HG02870 (cell line): Measurements from ENCODE around the gene CRYGS.
"Not testable (repeated sequence)": the region's sequence is repeated elsewhere in the genome, so short reads cannot be mapped to it uniquely, and the experiment has no call there.

Experiments
- ATAC-seq: cut with Tn5 transposase; IDR thresholded peaks from one replicate; pipeline ENCODE4 v1.9.1; 2021; ENCODE audit warnings: mild to moderate bottlenecking, moderate library complexity; ENCODE audit not compliant: unreplicated experiment

Gene CRYGS

GRCh38 chr3:186544281-186544680 lies at the start of gene CRYGS:
TSS of gene CRYGS (minus strand) at chr3:186544380. CDS start at chr3:186544326, 54 bp downstream.
- no peak for ATAC-seq

GRCh38 chr3:186593862-186594261 lies 49.7 kb upstream of the CRYGS start:
- no peak for ATAC-seq

GRCh38 chr3:186592682-186593081 lies 48.5 kb upstream of the CRYGS start:
- ATAC-seq, result no peak

- no peak for ATAC-seq
Observed at GRCh38 chr3:186590580-186591295, 46.6 kb upstream of the CRYGS start.

- no peak for ATAC-seq
Observed at GRCh38 chr3:186589856-186590579, 45.8 kb upstream of the CRYGS start.

- no peak for ATAC-seq
Observed at GRCh38 chr3:186589121-186589520, 44.9 kb upstream of the CRYGS start.

GRCh38 chr3:186588632-186589031 lies 44.5 kb upstream of the CRYGS start:
- no peak for ATAC-seq

GRCh38 chr3:186587183-186587582 lies 43.0 kb upstream of the CRYGS start:
- ATAC-seq, result no peak

GRCh38 chr3:186586245-186586644 lies 42.1 kb upstream of the CRYGS start:
- not testable (repeated sequence) for ATAC-seq

GRCh38 chr3:186583831-186584230 lies 39.7 kb upstream of the CRYGS start:
- no peak for ATAC-seq

- no peak for ATAC-seq
Observed at GRCh38 chr3:186582541-186582940, 38.4 kb upstream of the CRYGS start.

GRCh38 chr3:186580785-186581184 lies 36.6 kb upstream of the CRYGS start:
- no peak for ATAC-seq

- no peak for ATAC-seq
Observed at GRCh38 chr3:186577521-186577920, 33.3 kb upstream of the CRYGS start.

GRCh38 chr3:186571644-186572013 lies 27.4 kb upstream of the CRYGS start:
- no peak for ATAC-seq

- no peak for ATAC-seq
Observed at GRCh38 chr3:186570941-186571643, 26.9 kb upstream of the CRYGS start.

- ATAC-seq, result peak; percentile 87
Observed at GRCh38 chr3:186570096-186570940, 26.1 kb upstream of the CRYGS start, which contains the start of gene DNAJB11. TSS of gene DNAJB11 (plus strand) at chr3:186570720. CDS start at chr3:186570898, 178 bp downstream.

GRCh38 chr3:186569779-186570095 lies 25.6 kb upstream of the CRYGS start:
- no peak for ATAC-seq

GRCh38 chr3:186569361-186569760 lies 25.2 kb upstream of the CRYGS start:
- not testable (repeated sequence) for ATAC-seq

- ATAC-seq, result peak; percentile 32
Observed at GRCh38 chr3:186567072-186567921, 23.1 kb upstream of the CRYGS start, which contains the start of gene TBCCD1. TSS of gene TBCCD1 (minus strand) at chr3:186567339. CDS start at chr3:186564329, 3,010 bp downstream.

GRCh38 chr3:186566772-186567071 lies 22.5 kb upstream of the CRYGS start:
- no peak for ATAC-seq
